ENCODE data around the gene PDZD8. TPM values are rescaled to one million over a fixed set of nuclear protein-coding genes. Genes with fewer than 3 reads are reported as not detected.
"Not testable (repeated sequence)": the region's sequence is repeated elsewhere in the genome, so short reads cannot be mapped to it uniquely, and the experiment has no call there.

Gene PDZD8
- total RNA-seq, 1 experiment from 2014 or later: 15.9 TPM

DNA sequence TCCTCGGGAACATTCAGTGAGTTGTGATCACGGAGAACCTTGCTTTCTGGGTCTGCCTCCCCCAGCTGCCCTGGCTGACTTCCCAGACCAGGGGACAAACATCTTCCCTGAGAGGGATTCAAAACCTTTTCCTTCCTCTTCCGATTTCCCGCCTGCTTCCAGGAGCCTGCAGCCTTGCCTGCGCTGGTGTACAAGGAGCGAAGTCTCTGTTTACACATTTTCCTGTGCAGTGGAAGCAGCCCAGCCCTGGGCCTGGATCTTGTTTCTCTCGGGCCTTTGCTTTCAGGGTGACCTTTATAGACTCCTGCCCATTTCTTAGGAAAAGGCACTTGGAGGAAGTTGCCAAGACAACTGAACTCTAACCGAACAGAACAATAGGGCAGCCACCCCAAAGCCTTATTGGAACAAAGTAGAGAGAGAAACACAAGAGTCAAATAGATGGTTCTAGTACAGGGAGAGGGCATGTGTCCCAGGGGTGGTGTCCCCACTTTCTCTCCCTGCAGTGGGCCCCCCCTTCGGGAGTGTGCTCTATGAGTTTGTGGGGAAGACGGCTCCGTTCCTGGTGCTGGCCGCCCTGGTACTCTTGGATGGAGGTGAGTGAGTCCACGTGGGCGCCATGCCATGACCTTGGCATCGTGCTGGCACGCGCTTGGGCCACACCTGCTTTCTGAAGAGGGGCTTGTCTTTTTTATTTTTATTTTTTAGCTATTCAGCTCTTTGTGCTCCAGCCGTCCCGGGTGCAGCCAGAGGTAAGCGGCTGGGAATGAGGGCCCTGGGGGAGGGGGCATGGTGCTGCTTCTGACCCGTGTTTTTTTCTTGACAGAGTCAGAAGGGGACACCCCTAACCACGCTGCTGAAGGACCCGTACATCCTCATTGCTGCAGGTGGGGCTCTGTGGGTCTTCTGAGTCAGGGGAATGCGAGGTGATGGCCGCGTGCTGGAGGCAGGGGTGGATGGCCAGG lies 120.2 kb downstream of the PDZD8 start:
- no peak for DNase-seq (ENCODE audit: low read depth)

DNA sequence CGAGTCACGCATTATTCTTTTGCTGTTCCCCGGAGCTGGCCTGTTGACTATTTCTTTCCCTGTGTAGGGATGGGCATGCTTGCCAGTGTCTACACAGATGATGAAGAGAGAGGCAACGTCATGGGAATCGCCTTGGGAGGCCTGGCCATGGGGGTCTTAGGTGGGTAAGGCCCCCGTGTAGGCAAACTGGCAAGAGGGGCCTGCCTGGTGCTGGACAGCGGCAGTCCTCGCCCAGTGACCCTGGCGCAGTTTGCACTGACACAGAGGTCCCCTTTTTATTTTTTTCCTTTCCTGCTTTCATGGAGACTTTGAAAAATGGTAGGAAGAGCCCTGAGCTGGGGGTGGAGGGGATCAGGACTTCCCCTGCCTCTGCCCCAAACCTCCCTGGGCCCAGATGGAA lies 120.9 kb downstream of the PDZD8 start:
- DNase-seq (ENCODE audit: low read depth): no peak

DNA sequence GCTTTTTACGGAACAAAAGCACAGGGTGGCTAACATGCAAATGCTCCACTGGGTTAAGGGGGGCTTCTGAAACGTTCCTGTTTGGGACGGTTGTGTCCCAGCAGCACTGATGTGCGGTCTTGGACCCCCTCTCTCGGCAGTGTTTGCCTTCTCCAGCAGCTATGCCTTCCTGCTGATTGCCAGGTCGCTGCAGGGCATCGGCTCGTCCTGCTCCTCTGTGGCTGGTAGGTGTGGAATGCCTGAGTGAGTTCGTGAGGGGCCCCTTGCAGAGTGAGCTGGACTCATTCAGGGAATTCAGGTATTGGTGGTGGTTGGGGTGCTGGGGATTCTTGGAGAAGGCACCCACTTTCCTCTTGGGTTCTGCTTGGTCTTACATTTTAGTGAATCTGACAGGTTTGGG lies 121.3 kb downstream of the PDZD8 start:
- no peak for DNase-seq (ENCODE audit: low read depth)

DNA sequence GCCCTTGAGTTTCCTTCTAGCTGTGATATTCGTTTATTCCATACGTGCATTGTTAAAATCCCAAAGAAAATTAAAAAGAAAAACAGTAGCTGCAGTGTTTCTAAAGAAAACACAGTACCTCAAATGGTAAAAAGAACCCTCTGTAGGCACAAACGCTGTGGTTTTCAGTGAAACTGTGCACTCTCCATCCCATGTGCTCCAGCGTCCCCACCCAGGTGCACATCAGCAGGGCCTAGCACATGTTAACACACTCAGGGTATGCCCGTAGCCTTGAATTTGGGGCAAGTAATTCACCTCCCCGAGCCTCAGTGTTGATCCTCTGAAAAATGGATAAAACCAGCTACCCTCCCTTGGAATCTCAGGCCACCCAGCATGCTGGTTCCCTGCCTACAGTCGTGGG lies 124.8 kb downstream of the PDZD8 start:
- DNase-seq (ENCODE audit: low read depth): no peak

DNA sequence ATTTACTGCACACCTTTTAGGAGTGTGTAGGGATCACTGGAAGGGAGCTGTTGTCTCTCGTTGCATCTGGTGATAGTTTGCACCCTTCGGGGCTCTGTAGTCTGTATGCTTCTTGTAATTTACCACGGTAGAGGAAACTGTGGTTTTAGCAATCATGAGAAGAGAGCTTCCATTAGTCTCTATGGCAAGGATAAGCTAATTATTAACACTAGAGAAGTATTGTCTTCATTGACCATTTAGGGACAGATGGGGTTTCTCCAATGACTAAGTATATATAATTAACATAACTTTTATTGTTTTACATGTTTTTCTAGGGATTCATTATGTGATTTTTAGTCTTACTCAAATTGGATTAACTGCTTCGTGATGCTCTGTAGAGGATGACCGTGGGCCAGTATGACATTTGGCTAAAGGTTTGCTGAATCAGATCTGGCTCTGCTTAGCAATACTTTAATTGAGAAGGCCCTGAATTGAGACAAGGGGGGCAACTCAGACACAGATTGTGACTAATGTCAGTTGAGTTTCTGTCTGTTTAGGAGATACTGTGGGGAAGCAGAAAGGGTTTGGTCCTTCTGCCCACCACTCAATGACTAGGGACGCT lies 125.6 kb downstream of the PDZD8 start:
- no peak for DNase-seq (ENCODE audit: low read depth)

DNA sequence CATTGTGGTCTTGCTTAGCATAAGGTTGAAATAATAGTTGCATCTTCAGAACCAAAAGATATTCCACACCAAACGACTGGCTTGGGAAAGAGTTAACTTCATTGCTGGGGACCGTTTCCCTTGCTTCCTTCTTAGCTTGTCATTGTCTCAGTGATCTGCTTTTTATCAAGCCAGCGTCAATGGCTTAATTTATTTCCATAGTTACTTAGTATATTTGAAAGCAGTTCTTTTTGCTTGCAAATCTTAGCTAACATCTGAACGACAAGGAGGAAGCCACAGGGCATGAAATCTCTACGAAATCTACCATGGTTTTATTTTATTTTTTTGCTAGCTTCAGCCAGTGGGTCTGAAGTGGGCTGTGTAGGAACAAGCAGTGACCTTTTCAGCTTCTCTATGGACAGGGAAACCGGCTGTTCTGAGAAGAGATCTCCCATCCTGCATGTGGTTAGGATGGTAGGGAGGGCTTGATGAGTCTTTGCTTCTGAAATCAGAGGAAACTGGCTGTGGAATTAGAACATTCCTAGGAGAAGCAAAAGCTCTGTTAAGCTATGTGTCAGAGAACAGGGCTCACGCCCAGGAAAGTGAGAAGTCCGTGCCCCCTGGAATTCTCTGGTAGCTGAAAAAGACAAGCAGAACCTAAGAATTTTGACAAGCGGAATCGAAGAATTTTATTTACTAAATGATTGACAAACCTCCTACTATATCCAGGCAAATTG lies 126.3 kb downstream of the PDZD8 start:
- no peak for DNase-seq (ENCODE audit: low read depth)

DNA sequence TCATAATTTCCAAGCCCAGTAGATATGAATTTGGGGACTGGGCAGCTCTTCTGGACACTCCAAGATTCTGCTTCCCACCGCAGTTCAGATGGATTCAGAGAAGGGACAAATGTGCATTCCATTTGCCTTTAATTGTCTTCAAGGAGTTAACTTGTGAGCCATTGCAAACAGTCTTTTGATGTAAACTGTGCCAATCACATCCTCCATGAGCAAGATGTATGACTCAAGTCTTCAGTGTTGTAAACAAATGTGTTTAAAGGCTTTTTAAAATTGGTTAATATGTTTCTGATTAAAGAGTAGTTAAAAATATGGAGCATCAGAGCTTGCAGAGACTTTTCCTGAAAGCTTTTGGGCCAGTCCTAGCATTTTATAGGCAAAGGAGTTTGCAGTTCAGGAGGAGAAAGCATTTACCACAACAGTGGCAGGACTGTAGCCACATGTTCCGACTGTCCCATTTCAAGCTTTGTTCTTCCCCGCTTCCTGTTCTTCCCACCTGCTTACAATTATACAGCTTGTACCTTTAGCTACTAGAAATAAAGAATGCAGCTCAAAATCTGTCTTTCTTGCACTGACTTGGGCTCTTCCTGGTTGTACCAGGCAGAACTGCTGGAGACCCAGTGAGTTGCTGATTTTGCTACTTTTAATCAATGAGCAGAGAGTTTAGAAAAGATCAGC lies 128.1 kb downstream of the PDZD8 start:
- no peak for DNase-seq (ENCODE audit: low read depth)

DNA sequence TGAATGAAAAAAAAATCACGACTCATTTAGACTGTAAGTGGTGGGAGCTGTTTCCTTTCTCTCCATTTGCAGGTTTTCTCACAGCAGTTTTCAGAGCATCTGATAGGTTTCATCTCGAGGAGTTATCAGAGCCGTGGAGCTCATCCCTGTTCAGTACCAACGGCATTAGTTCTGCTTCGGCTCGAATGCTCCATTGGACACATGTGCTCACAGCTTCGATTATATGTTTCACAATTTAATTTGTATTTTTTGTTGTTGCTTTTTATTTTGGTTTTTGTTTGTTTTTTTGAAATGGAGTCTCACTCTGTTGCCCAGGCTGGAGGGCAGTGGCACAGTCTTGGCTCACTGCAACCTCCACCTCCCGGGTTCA lies 132.8 kb downstream of the PDZD8 start:
- DNase-seq (ENCODE audit: low read depth): no peak

DNA sequence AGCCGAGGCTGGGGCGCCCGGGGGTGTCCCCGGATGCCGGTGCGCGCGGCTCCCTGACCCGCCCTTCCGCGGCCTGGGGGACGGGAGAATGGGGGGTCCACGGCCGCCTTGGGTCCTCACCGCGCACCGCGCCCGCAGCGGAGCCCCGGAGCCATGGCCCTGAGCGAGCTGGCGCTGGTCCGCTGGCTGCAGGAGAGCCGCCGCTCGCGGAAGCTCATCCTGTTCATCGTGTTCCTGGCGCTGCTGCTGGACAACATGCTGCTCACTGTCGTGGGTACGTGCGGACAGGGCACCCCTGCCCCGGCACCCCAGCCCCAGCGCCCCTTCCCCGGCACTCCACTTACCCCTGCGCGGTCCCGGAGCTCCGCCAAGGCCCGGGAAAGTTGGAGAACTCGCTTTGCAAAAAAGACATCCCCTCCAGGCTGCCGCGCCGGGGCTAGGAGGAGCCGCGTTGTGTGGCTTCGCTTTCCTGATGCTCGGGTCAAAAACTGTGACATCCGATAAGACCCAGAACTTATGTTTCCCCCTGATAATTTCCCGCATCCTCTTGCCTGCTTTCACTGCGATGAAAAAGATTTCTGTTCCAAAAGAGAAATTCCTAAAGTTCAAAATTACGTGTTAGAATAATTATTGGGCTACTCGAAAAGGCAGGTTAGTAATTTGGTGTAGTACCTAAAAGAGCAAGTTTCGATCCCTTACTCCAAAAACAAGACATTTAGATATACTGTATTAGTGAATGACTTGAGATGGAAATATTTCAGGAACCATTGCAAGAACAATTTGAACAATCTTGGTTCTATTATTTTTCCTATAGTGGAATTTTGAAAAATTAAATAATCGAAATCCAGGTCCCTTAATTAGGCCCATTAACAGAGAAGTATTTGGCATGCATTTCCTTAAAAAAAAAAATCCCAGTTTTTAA lies 133.4 kb downstream of the PDZD8 start:
- DNase-seq (ENCODE audit: low read depth): no peak

DNA sequence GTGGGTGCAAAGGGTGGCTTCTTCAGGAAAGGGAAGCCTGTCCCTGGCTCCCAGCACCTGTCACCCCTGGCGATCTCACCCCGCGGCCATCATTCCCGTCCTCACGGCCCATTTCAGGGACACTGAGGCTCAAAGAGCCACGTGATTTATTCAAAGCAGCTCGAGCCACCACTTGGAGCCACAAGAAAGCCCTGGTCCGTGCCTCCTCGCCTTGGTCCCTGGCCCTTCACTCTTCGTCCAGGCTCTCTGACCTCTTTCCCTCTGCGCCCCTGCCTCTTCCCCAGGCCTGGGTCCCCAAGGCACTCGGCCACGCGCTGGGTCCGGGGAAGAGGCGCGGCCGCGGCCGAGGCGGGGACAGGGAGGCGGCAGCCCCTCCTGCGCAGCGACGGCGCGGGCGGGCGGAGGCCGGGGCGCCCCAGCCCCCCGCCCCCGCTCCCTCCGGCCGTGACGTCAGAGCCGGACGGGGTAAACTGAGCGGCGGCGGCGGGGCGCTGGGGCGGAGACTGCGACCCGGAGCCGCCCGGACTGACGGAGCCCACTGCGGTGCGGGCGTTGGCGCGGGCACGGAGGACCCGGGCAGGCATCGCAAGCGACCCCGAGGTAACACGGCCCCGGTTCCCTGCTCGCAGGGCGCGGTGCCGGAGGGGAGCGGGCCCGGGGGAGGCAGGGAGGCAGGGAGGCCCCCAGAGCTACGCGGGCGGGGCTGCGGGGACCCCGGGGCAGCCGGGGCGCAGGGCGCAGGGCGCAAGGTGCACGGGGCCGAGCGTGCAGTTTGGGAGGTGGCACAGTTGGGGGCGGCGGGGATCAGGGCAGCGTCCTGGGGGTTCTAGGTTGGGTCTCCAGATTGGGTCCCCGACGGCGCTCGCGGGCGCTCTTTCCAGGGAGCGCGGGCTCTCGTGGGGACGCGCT lies 134.4 kb downstream of the PDZD8 start, which contains the start of gene SLC18A2:
SLC18A2 (plus strand) TSS at position 494 of the 909 bp plus-strand sequence. CDS start 580 bp downstream, outside the sequence.
- DNase-seq (ENCODE audit: low read depth): no peak

DNA sequence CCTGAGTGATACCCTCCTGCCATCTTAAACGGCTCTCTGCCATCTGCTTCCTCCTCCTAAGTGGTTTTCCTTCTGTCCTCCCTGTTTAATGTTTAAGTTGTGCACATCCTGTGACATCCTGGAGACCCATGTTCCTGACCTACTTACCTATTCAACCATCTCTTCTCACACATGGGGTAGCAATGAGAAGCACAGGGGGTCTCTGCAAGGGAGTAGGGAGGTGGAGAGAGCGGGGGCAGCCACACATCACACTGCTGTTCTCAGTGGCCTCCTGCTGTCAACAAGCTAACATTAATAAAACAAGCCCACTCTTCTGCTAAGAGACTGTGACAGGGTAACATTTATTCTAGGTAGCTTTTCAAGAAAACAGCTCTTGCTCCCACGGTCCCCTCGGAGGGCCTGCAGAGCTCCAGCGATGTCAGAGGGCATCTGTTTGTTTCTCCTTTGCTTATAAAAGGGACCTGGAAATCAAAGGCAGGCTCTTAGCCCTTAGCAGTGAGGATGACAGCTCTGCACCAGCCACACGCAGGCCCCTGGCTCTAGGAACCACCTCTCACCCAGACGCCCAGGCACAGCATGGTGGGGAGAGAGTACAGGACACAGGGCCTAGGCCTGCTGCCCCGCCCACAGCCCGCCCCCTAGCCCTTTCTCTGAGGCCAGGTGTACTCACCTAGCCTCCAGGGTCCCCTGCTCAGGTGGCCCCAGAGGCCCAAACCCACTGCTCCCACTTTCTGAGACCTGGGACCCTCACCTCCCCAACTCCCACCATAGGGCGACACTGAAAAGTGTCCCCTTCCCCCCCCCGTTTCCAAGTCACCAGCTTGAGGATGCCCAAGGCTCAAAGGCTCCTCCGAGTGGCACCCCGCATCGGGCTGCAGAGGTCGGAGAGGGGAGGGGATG lies 135.3 kb downstream of the PDZD8 start:
- DNase-seq (ENCODE audit: low read depth): no peak

DNA sequence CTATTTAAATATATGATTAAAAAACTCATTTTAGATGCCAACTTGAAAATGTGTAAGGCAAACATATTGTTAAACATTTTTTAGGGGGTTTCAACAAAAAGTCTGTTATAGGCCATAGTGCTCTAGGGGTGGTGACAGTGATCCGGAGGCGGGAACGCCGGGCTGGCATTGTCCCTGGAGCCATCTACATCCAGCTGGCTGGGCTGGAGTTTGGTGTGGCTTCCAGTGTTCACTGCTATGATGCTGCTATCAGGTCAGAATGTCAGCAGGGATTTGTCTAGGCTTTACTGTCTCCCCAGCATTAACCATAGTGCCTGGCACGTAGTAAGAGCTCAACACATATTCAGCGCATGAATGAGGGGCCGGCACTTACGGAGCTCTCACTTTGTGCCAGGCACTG lies 136.2 kb downstream of the PDZD8 start:
- DNase-seq (ENCODE audit: low read depth): no peak

DNA sequence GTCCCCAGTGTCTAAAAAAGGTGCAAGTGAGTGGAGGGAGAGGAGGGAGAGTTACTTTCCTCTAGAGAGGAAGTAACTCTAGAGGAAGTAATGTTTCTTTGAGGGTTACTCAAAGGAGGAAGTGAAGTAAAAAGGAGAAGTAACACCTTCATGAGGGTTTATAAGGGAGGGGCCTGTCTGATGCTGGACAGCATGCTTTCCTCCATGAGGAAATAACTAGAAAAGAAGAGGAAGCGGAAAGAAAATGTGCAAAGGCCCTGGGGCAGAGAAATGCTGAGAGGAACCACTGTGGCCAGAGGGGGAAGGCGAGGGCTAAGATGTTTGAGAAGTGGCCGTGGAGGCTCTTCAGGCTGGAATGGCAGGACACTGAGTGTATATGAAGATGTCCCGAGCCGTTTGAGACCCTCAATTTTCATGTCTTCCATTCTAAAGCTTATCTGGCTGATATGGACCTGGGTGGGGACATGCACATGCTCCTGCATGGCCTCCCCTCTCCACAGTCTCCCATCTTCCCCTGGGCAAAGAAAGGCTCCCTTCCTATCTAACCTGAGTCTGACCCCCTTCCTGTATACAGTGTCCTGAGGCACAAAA lies 137.7 kb downstream of the PDZD8 start:
- DNase-seq (ENCODE audit: low read depth): no peak

DNA sequence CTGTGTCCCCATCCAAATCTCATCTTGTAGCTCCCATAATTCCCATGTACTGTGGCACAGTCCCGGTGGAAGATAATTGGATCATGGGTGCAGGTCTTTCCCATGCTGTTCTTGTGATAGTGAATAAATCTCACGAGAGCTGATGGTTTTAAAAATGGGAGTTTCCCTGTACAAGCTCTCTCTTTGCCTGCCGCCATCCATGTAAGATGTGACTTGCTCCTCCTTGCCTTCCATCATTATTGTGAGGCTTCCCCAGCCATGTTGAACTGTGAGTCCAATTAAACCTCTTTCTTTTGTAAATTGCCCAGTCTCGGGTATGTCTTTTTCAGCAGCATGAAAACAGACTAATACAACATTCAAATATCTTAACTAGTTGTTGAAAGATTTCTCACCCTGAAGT lies 145.1 kb downstream of the PDZD8 start:
- DNase-seq (ENCODE audit: low read depth): not testable (repeated sequence)

DNA sequence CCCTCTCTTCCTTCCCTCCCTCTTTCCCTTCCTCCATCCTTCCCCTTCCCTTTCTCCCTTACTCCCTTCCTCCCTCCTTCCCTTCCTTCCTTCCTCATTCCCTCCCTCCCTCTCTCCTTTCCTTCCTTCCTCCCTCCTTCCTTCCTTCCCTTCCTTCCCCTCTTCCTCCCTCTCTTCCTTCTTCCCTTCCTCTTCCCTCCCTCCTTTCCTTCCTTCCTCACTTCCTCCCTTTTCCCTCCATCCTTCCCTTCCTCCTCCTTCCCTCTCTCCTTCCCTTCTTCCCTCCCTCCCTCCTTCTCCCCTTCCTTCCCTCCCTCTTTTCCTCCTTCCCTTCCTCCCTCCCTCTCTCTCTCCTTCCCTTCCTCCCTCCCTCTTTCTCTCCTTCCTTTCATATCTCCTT lies 147.0 kb downstream of the PDZD8 start:
- DNase-seq (ENCODE audit: low read depth): no peak
